Measurements from ENCODE around the gene FCHO1.

The FCHO1 gene, protein sequence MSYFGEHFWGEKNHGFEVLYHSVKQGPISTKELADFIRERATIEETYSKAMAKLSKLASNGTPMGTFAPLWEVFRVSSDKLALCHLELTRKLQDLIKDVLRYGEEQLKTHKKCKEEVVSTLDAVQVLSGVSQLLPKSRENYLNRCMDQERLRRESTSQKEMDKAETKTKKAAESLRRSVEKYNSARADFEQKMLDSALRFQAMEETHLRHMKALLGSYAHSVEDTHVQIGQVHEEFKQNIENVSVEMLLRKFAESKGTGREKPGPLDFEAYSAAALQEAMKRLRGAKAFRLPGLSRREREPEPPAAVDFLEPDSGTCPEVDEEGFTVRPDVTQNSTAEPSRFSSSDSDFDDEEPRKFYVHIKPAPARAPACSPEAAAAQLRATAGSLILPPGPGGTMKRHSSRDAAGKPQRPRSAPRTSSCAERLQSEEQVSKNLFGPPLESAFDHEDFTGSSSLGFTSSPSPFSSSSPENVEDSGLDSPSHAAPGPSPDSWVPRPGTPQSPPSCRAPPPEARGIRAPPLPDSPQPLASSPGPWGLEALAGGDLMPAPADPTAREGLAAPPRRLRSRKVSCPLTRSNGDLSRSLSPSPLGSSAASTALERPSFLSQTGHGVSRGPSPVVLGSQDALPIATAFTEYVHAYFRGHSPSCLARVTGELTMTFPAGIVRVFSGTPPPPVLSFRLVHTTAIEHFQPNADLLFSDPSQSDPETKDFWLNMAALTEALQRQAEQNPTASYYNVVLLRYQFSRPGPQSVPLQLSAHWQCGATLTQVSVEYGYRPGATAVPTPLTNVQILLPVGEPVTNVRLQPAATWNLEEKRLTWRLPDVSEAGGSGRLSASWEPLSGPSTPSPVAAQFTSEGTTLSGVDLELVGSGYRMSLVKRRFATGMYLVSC

DNA sequence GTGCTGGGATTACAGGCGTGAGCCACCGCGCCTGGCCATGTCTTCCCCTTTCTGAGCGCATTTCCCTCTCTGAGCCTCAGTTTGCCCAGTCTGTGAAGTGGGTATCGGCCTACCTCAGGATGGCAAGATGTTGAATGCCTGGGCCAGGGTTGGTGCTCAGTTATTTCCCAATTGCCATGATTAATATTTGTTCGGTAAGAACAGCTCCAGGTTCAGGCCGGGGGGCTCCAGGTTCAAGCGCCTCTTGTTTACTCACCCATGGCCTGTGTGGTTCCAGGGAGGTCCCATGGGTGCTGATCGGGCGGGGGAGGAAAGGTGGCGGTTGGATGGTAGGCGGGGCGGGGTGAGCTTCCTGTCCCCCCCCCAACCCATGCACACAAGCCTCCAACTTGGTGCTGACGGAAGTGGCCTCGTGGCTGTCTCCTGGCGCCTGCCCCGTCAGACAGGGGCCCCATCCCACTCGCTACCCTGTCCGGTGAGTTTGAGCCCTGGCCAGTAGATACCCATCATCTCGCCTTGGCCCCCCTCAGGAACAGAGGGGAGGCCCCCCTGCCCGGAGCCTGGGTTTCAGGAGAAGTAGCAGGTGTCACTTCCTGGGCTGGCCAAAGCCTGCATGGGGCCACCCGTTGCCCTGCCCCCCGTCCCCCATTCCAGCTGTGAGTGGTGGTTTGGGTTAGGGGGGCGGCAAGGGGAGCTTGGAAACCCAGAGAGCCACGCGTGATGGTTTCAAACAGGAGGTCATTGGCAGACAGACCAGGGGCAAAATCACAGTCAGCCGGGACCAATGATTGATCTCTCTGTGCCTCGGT, at the start of gene FCHO1:
Gene FCHO1, plus strand, starts transcription at position 375 of the 809 bp plus-strand sequence. CDS start 3,688 bp downstream, outside the sequence.
- DNase-seq (ENCODE audit: low read depth in 2 of 3, low spot score in 1 of 3) = peak; percentile 75 to 80 (median 77)

DNA sequence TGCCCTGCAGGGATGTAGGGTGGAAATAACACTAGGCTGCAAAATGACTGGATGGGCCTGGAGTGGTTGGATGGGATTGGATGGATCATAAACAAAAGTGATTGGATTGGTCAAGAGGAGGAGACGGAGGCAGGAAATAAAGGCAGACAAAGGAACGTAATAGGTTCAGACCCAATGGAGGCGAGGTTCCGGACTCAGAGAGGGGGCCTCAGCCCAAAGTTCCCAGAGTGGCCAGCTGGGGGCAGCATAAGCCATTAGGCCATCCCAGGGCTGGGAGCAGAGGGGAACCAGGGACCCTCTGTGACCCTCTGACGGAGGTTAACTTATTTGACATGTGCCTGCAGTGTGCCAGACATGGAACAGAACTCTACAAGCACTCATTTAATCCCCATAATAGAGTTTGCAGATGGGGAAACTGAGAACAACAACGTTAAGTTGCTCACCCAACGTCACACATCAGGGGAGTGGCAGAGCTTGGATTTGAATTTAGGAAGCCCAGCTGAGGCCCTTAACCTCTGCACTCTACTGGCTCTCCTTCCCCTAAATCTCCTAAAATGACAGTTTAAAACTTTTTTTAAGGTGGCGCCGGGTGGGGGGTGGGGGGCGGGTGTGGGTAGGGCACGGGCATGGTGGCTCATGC, 47.3 kb upstream of the FCHO1 start:
- DNase-seq (ENCODE audit: low read depth in 2 of 3, low spot score in 1 of 3) = peak; percentile 54 to 73 (median 60)

DNA sequence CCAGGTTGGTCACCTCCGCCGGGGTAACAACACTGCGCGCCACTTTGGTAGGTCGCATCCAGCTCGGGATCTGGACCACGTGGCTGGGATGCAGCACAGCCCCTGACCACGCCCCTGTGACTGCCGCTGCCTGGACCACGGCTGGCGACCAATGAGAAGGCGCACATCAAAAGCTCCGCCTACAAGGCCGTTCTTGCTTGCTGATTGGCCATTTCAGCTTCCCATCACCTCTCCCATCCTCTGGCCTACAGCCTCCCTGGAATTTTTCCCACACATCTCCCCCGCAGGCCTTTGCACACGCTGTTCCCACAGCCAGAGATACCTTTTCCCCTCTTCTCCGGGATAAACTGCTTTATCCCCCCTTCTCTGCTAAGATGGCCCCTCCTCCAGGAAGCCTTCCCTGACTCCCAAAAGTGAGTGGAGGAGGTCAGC, 44.5 kb upstream of the FCHO1 start:
- no peak for DNase-seq (ENCODE audit: low read depth in 2 of 3, low spot score in 1 of 3)

DNA sequence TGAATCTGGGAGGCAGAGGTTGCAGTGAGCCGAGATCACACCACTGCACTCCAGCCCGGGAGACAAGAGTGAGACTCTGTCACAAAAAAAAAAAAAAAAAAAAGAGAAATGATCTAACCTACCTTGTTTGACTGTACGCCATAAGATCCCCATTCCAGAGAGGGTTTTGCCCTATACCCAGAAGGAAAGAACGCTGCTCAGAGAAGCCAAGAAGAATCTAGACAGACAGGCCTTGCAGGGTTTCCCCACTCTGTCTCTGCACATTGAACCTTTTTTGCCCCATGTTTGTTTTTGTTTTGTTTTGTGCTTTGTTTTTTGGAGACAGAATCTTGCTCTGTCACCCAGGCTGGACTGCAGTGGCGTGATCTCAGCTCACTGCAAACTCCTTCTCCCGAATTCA, 39.4 kb upstream of the FCHO1 start:
- DNase-seq (ENCODE audit: low read depth in 2 of 3, low spot score in 1 of 3) = no peak

DNA sequence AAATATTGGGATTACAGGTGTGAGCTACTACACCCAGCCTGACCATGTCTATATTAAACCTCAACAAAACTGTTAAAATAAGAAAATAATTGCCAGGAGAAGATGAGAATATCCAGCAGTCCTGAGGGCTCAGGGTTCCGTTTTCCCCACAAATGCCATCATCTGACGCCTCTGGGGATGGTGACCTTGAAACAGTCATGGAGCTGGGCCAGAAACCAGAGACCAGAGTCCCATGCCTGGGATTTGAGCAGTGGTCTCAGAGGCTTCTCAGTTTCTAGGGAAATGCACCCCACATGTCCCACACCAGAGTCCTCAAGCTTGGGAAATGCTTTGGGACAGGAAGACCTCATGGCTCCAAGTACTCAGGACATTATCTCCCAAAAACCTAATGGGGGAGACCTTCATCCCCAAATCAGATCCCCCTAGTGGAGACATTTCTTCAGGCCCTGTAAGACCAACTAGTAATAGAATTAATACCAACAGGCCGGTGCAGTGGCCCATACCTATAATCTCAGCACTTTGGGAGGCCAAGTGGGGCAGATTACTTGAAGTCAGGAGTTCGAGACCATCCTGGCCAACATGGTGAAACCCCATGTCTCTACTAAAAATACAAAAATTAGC, 34.9 kb upstream of the FCHO1 start:
- no peak for DNase-seq (ENCODE audit: low read depth in 2 of 3, low spot score in 1 of 3)

DNA sequence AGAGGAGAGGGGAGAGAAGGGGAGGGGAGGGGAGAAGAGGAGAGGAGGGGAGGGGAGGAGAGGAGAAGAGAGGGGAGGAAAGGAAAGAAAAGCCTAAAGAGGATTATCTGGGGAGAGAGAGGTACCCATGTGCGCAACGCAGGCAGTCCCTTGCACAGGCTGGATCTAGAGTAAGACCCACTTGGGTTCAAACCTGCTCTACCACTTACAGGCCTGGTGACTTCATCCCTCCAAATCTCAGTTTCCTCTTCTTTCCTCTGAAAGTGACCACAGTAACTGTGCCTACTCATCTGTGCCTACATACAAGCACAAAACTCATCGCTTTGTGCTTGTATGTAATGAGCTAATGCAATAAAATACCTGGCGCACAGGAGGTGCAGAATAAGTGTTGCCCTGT, 32.7 kb upstream of the FCHO1 start:
- DNase-seq (ENCODE audit: low read depth in 2 of 3, low spot score in 1 of 3) = no peak

DNA sequence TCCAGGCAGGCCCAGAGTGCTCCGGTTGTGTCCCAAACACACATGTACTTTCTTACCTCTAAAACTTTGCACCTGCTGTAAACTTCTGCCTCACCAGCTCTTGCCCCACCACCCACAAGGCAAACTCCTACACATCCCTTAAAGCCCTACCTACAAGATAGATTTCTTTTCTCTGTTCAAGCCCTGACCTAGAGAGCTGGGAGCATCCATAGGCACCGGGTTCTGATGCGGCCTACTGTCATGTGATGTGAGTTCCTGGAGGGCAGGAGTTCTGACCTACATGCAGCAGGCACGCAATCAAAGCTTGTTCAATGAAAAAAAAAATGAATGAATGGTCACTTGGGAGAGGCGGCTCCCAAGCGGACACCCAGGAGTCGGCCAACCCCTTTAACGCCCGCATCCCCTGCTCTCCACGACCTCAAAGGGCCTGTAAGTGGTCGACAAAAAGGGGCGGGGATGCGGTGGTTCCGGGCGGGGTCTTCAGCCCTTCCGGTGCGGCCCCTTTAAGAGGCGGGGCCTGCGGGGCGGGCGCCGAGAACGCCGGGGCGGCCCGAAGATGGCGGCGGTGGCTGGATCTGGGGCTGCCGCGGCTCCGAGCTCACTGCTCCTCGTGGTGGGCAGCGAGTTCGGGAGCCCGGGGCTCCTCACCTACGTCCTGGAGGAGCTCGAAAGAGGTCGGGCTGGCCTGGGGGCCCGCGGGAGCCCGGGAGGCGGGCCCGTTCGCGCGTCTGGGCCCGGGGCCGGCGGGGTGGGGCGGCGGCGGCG, 32.1 kb upstream of the FCHO1 start, which contains the start of gene MAP1S:
Gene MAP1S, plus strand, starts transcription at position 534 of the 765 bp plus-strand sequence. Its CDS starts 23 bp downstream, at position 557.
- DNase-seq (ENCODE audit: low read depth in 2 of 3, low spot score in 1 of 3) = peak in 2 of 3 donors; percentile 52 to 55

DNA sequence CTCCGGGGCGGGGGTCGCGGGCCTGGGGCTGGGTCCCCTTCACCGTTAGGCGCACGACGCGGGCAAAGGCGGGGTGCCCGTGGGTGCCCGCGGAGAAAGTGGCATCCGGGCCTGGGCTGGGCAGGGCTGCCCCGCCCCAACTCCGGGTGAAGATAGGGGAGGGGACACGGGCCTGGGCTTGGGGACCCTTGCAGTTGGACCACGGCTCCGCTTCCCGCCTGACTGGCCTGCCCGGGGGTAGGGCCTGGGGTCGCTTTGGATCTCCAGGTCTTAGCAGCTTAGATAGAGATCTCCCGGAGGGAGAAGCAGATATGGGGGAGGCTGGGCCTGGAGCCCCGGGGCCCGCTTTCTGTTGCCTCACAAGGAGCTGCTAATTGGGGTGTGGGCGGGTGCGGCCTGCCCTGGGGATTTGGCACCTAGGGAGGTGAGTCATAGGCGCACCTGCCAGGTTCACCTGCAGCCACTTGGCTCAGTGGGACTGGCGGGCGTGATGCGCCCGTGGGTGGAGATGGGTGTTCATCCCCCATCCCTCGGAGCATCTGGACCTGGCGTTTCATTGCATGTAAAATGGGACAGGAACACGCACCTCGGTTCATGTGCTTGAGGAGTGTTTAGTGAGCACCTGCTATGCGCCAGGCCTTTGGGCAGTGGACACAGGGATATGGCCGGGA, 31.4 kb upstream of the FCHO1 start:
- DNase-seq (ENCODE audit: low read depth in 2 of 3, low spot score in 1 of 3) = peak in 1 of 3 donors; percentile 27

DNA sequence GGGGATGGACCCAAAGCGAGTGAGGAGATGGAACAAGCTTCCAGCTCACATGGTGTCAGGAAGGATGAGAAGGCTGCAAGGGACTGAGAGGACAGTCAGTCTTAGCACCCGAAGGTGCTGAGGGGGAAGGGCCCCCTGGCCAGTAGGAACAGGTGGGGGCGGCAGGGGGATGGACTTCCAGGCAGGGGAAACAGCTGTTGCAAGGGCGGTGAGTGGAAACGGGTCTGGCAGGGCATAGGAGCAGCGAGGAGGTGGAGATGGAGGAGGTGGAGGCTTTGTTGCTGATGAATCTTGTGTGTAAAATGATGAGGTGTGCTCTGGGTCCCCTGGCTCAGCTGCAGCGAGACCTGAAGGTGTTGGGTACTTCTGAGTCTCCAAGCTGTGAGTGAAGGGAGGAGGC, 30.8 kb upstream of the FCHO1 start:
- no peak for DNase-seq (ENCODE audit: low read depth in 2 of 3, low spot score in 1 of 3)

DNA sequence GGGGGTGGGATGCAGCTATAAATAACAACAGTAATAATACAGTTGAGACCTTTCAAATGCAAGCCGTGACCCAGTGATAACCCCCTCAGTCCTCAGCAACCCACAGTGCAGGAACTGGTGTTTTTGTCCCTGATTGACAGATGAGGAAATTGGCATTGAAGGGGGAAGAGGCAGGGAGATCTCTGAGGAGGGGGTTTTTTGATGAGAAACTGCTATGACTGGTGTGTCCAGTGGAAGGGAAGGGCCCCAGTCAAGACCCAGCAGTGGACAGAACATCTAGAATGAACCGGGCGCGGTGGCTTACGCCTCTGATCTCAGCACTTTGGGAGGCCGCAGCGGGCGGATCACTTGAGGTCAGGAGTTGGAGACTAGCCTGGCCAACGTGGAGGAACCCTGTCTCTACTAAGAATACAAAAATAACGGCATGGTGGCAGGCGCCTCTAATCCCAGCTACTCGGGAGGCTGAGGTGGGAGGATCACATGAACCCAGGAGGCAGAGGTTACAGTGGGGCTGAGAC, 30.1 kb upstream of the FCHO1 start:
- no peak for DNase-seq (ENCODE audit: low read depth in 2 of 3, low spot score in 1 of 3)

DNA sequence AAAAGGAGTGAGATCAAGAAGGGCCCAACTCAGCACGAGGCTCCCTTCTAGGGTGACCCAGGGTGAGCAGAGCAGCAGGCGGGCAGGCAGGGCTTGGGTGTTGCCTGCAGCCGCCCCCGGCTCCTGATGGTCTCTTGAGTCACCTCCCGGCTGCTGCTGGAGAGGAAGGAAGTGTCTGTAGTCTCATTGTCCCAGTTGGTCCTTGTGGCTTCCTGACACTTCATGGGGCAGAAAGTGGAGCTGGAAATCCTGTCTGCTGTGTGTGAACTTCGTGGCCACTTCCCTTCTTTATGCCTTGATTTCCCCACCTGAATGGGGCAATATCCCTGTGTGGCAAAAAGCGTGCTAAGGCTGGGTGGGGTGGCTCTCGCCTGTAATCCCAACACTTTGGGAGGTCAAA, 29.5 kb upstream of the FCHO1 start:
- no peak for DNase-seq (ENCODE audit: low read depth in 2 of 3, low spot score in 1 of 3)

DNA sequence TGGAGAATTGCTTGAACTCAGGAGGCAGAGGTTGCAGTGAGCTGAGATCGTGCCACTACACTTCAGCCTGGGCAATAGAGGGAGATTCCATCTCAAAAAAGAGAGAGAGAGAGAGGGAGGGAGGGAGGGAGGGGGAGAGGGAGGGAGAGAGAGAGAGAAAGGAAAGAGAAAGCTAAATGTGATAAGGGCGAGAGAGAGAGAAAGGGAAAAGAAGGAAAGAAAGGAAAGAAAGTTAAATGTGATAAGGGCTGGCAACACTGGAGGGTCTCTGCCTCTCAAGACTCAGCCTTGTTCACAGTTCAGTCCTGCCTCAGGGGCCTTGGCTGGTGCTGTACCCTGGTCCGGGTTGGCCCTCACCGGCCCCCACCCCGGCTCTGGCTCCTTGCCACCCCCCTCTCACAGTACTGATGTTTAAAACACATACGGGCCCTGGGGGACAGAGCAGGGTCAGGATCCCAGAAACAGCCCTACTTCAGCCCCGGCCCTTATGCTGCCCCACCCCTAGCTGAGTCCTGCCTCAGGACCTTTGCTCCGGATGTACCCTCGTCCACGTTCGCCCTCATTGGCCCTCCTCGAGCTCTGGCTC, 28.5 kb upstream of the FCHO1 start:
- no peak for DNase-seq (ENCODE audit: low read depth in 2 of 3, low spot score in 1 of 3)

DNA sequence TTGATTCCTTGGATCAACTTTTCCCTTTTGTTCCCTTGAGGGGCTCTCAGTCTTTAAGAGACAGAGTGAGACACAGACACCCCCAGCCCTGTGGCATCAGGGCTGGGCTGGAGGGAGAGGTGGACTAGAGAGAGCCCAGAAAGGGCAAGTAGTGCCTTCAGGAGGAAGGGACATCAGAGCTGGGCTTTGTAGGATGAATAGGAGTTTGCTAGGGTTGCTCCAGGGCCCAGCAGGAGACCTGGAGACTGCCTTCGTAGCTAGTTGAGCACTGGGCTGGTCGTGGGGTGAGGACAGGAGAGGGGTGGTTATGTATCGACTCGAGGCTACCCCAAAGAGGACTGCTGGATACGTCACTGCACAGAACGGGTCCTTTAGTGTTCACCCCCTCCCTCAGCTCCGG, 26.6 kb upstream of the FCHO1 start:
- DNase-seq (ENCODE audit: low read depth in 2 of 3, low spot score in 1 of 3) = no peak

DNA sequence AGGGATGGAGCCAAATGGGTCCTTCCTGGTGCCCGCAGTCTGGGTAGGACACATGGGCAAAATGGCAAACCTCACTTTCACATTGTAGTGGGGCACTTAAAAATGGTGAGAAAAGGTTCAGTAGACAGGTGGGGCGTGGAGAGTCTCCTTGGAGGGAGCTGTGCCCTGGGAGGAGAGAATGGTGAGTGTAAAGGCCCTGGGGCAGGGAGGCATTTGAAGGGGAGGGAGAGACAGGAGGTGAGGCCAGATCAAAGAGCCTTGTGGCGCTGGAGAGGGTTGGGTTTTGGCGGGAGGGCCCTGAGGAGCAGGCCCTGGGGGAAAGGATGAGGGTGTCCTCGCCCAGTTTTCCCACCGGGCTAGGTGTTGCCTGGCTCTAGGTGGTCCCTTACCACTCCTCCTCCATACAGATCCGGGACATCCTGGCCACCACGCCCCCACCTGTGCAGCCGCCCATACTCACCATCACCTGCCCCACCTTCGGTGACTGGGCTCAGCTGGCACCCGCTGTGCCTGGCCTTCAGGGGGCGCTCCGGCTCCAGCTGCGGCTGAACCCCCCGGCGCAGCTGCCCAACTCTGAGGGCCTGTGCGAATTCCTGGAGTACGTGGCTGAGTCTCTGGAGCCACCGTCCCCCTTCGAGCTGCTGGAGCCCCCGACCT, 25.7 kb upstream of the FCHO1 start:
- DNase-seq (ENCODE audit: low read depth in 2 of 3, low spot score in 1 of 3) = no peak

DNA sequence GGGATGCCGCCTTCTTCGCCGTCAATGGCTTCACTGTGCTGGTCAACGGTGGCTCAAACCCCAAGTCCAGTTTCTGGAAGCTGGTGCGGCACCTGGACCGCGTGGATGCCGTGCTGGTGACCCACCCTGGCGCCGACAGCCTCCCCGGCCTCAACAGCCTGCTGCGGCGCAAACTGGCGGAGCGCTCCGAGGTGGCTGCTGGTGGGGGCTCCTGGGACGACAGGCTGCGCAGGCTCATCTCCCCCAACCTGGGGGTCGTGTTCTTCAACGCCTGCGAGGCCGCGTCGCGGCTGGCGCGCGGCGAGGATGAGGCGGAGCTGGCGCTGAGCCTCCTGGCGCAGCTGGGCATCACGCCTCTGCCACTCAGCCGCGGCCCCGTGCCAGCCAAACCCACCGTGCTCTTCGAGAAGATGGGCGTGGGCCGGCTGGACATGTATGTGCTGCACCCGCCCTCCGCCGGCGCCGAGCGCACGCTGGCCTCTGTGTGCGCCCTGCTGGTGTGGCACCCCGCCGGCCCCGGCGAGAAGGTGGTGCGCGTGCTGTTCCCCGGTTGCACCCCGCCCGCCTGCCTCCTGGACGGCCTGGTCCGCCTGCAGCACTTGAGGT, 25.0 kb upstream of the FCHO1 start:
- no peak for DNase-seq (ENCODE audit: low read depth in 2 of 3, low spot score in 1 of 3)

DNA sequence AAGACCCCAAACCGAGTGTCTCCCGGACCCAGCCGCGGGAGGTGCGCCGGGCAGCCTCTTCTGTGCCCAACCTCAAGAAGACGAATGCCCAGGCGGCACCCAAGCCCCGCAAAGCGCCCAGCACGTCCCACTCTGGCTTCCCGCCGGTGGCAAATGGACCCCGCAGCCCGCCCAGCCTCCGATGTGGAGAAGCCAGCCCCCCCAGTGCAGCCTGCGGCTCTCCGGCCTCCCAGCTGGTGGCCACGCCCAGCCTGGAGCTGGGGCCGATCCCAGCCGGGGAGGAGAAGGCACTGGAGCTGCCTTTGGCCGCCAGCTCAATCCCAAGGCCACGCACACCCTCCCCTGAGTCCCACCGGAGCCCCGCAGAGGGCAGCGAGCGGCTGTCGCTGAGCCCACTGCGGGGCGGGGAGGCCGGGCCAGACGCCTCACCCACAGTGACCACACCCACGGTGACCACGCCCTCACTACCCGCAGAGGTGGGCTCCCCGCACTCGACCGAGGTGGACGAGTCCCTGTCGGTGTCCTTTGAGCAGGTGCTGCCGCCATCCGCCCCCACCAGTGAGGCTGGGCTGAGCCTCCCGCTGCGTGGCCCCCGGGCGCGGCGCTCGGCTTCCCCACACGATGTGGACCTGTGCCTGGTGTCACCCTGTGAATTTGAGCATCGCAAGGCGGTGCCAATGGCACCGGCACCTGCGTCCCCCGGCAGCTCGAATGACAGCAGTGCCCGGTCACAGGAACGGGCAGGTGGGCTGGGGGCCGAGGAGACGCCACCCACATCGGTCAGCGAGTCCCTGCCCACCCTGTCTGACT, 24.1 kb upstream of the FCHO1 start:
- DNase-seq (ENCODE audit: low read depth in 2 of 3, low spot score in 1 of 3) = no peak

DNA sequence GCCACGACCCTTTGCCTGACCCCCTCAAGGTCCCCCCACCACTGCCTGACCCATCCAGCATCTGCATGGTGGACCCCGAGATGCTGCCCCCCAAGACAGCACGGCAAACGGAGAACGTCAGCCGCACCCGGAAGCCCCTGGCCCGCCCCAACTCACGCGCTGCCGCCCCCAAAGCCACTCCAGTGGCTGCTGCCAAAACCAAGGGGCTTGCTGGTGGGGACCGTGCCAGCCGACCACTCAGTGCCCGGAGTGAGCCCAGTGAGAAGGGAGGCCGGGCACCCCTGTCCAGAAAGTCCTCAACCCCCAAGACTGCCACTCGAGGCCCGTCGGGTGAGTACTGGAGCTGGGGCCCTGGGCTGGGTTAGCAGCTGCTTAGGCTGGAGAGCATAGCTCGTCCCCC, 23.4 kb upstream of the FCHO1 start:
- DNase-seq (ENCODE audit: low read depth in 2 of 3, low spot score in 1 of 3) = no peak
